ENCODE data around the gene GPX3.

DNA sequence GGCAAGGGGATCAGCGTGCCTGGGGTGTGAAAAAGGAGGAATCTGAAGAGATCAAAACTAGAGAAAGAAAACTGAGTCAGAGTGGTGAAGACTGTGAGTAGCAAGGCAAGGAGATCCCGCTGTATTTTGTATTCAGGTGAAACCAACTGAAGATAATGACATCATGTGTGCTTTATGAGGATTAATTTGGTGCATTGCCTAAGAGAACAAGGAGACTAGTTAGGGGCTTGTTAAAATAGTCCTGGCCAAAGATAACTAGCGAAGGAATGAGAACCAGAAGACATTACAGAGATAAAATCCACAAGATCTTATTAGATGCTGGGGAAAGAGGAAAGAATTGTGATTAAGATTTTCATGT is 16.9 kb upstream of the GPX3 start:
- TF ChIP-seq, protein P1, sequence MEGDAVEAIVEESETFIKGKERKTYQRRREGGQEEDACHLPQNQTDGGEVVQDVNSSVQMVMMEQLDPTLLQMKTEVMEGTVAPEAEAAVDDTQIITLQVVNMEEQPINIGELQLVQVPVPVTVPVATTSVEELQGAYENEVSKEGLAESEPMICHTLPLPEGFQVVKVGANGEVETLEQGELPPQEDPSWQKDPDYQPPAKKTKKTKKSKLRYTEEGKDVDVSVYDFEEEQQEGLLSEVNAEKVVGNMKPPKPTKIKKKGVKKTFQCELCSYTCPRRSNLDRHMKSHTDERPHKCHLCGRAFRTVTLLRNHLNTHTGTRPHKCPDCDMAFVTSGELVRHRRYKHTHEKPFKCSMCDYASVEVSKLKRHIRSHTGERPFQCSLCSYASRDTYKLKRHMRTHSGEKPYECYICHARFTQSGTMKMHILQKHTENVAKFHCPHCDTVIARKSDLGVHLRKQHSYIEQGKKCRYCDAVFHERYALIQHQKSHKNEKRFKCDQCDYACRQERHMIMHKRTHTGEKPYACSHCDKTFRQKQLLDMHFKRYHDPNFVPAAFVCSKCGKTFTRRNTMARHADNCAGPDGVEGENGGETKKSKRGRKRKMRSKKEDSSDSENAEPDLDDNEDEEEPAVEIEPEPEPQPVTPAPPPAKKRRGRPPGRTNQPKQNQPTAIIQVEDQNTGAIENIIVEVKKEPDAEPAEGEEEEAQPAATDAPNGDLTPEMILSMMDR (IDR thresholded peaks at IDR 0.05) = no peak
- TF ChIP-seq POLR2A (IDR thresholded peaks at IDR 0.05) = no peak

All from testis (tissue), 2 donors.